ENCODE measurements around the gene LGR4. TPM values are rescaled to one million over a fixed set of nuclear protein-coding genes. Genes with fewer than 3 reads are reported as not detected.

Gene LGR4
- total RNA-seq, 1 donor from 2014 or later, result 22.6 TPM

GRCh38 chr11:27438595-27438981 is 34.0 kb downstream of the LGR4 start:
- intact Hi-C loops (cut with DNase I), result no loop called here
- no peak for DNase-seq (ENCODE audit: low spot score)

GRCh38 chr11:27437829-27438594 is 34.6 kb downstream of the LGR4 start:
- DNase-seq (ENCODE audit: low spot score), result no peak
- intact Hi-C loops (cut with DNase I), result no loop called here

GRCh38 chr11:27436916-27437315 is 35.7 kb downstream of the LGR4 start:
- DNase-seq (ENCODE audit: low spot score), result no peak
- intact Hi-C loops (cut with DNase I), result no loop called here

GRCh38 chr11:27433742-27434141 is 38.8 kb downstream of the LGR4 start:
- DNase-seq (ENCODE audit: low spot score), result no peak
- intact Hi-C loops (cut with DNase I), result no loop called here

- DNase-seq (ENCODE audit: low spot score), result no peak
- intact Hi-C loops (cut with DNase I), result no loop called here
These were observed 40.8 kb downstream of the LGR4 start for GRCh38 chr11:27431808-27432207.

GRCh38 chr11:27429761-27430393 is 42.7 kb downstream of the LGR4 start:
- intact Hi-C loops (cut with DNase I), result no loop called here
- no peak for DNase-seq (ENCODE audit: low spot score)

- intact Hi-C loops (cut with DNase I), result no loop called here
These were observed 45.2 kb downstream of the LGR4 start for GRCh38 chr11:27427183-27427980.

GRCh38 chr11:27425814-27426213 is 46.8 kb downstream of the LGR4 start:
- intact Hi-C loops (cut with DNase I), result no loop called here
- DNase-seq (ENCODE audit: low spot score), result no peak

More at GRCh38 chr11:27427183-27427980, 45.2 kb downstream of the LGR4 start:
- DNase-seq (ENCODE audit: low spot score), result no peak

- DNase-seq (ENCODE audit: low spot score), result no peak
- intact Hi-C loops (cut with DNase I), result no loop called here
These were observed 49.5 kb downstream of the LGR4 start for GRCh38 chr11:27423125-27423524.

- DNase-seq (ENCODE audit: low spot score), result no peak
- intact Hi-C loops (cut with DNase I), result no loop called here
These were observed 50.6 kb downstream of the LGR4 start for GRCh38 chr11:27421819-27422494.

- intact Hi-C loops (cut with DNase I), result no loop called here
- DNase-seq (ENCODE audit: low spot score), result no peak
These were observed 51.6 kb downstream of the LGR4 start for GRCh38 chr11:27420722-27421572.

GRCh38 chr11:27420217-27420616 is 52.4 kb downstream of the LGR4 start:
- intact Hi-C loops (cut with DNase I), result no loop called here

GRCh38 chr11:27418356-27418755 is 54.2 kb downstream of the LGR4 start:
- DNase-seq (ENCODE audit: low spot score), result no peak
- intact Hi-C loops (cut with DNase I), result no loop called here

More at GRCh38 chr11:27420217-27420616, 52.4 kb downstream of the LGR4 start:
- DNase-seq (ENCODE audit: low spot score), result no peak

GRCh38 chr11:27416568-27417176 is 55.9 kb downstream of the LGR4 start:
- intact Hi-C loops (cut with DNase I), result no loop called here
- DNase-seq (ENCODE audit: low spot score), result no peak

GRCh38 chr11:27414644-27415043 is 57.9 kb downstream of the LGR4 start:
- no peak for DNase-seq (ENCODE audit: low spot score)
- intact Hi-C loops (cut with DNase I), result no loop called here

GRCh38 chr11:27413218-27413617 is 59.4 kb downstream of the LGR4 start:
- intact Hi-C loops (cut with DNase I), result no loop called here

GRCh38 chr11:27412192-27412691 is 60.3 kb downstream of the LGR4 start:
- no peak for DNase-seq (ENCODE audit: low spot score)
- intact Hi-C loops (cut with DNase I), result no loop called here

More at GRCh38 chr11:27413218-27413617, 59.4 kb downstream of the LGR4 start:
- DNase-seq (ENCODE audit: low spot score), result no peak

- no peak for DNase-seq (ENCODE audit: low spot score)
- intact Hi-C loops (cut with DNase I), result no loop called here
These were observed 61.3 kb downstream of the LGR4 start for GRCh38 chr11:27411328-27411727.

All from cardiac septum (tissue), 1 donor.